GM19239 (cell line): Measurements from ENCODE around the gene RICTOR.
A peak's percentile ranks its signal among the peaks of the same experiment; 100 is the strongest.

Source experiments
- DNase-seq: peaks from one replicate; pipeline ENCODE4 v3.0.0; 2011; ENCODE audit warnings: low spot score; ENCODE audit not compliant: insufficient read length
- FAIRE-seq: peaks from 2 replicates; lab custom pipeline; 2011; peaks lifted over from hg19 to GRCh38; lab: Jason Lieb, UNC

RICTOR gene

DNA sequence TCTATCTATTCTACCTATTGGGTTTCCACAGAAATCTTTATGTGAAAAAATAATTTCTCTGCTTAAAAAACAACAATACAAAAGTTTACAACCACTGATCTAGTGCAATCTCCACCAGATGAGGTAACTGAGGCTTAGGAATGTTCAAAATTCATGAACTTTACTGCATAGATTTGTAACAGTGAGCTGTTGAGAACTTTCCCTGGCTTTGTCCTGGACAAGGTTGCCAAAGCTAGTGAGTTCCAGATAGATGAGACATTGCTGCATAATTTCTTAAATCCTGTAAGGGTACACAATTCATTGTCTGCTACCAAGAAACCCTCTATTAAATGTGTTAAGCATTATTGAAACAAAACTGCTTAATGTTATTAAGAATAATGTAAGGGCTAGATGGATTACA is 125.7 kb downstream of the RICTOR start:
- no peak for DNase-seq
- FAIRE-seq = no peak

DNA sequence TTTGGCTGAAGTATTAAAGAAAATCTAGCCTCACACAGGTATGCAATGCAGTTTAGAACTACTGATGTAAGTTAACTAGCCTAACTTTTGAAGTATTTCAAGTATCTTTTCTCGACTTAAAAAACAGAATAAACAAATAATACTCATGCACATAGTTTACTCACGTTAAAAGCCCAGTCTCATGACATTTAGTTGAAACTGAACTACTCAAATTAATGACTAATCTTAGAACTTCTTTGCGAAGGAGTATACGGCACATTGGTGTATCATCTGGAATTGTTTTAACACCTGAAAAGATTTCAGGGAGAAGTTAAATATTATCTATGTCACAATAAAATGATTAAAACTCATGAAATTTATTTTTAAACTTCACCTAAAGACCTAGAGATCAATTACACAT is 129.9 kb downstream of the RICTOR start:
- DNase-seq (no peak), FAIRE-seq (no peak)

DNA sequence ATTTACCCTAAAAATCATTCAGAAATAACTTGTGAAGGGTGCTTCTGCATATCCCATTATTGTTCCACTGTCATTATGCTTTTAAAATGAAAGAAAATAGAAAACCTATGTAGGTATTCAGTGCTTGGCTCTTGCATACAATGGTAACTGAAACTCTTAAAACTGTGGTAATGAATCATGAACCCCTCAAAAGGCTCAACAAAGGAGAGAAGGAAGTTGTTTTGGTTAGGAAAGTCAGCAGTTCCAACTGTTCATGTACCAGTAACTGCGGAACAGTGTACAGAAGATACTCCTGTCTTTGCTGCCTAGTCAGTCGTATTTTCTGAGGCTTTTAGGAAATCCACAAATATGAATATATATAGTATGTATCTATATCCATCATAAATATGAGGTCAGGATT is 132.3 kb downstream of the RICTOR start:
- DNase-seq (no peak), FAIRE-seq (no peak)

DNA sequence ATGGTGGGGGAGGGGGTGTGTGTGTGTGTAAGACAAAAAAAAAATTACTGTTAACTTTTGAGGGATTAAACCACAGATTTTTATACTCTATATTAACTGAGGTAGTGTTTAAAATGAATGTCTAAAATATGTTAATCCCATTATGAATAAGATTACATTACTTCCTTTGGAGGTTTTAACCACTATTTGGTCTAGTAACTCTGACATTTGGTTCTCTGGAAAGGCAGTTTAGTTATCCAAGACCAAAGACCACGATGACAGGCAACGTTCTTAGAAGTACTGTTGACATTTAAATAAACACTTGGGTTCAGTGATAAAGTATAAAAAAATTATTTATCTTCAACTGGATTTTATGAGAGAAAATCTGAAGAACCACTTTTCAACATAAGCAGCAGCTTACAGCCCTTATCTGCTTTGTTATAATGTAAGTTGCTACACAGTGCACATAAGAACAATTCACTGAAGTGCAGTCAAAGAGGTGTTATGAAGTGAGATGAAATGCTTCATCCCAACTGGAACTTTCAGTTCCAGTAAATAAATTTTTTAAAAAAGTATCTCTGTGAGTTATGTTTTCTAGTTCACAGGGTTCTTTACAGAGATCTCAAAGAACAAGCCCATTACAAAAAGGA is 133.9 kb downstream of the RICTOR start:
- DNase-seq = no peak
- FAIRE-seq = no peak

DNA sequence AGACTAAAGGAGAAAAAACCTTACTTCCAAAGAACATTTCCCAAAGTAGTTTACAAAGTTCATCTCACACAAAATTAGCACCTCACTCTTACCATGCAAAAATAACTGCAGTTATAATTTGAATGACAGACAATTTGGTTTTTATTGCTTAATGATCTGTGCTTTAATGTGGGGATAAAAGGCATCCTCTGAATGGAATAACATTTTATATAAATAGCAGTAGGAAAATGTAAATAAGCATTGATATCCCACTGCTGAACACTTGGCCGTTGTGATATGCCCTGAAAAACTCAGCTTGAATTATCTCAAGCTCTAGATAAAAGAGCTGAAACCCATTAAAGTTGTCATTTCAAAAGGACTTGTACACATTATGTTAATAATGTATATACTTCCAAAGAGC is 135.2 kb downstream of the RICTOR start:
- FAIRE-seq (no peak), DNase-seq (no peak)

DNA sequence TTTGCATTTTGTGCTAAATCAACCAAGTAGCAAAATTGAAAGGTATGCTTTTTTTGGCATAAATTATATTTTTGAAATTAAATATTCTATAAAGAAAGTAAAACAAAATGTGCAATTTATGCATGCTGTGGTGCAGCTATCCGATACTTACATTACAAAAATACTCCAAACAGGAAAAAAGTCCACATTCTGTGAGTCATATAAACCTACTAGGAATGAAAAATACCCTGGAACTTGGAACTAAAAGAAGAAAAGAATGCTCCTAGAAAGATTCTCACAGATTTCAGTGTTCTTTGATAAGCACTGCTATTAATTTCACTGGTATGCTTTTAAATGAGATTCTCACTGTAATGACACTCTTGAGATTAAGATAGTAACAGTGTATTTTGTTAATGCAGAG is 135.8 kb downstream of the RICTOR start:
- FAIRE-seq (no peak), DNase-seq (no peak)

DNA sequence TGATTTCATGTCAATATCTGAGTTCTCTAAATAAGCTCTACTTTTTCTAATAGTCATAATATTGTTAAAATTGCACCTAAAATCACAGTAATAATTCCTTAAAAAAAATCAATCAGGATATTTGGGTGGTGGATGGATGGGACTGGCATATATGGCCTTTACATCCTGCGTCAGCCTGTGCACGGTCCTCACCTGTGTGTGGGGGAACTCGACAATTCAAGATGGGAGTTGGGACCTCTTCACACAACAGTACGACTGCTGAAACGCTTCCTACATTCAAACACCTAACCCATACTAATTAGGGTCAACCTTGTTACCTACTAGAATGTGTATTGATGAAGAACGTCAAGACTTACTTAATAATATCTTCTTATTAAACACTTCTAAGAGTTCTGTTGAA is 137.9 kb downstream of the RICTOR start:
- no peak for FAIRE-seq

DNA sequence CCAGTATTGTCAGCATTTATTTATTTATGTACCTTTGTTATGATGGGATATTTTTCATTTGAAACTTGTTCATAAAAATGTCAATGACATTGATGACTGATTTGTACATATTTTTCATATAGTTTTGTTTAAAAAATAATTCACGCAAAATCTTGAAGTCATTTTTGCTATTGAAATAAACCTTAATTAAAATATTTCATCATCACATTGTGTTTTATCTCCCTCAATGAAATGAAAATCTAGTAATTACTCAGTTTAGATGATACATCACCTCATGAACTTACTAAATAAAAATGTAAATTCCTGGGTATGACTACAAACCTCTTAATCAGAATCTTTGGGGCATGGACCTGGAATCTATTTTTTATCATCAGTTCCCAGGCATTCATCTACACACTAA is 138.8 kb downstream of the RICTOR start:
- no peak for FAIRE-seq
- DNase-seq = no peak

More for the DNA sequence above, 137.9 kb downstream of the RICTOR start:
- no peak for DNase-seq

DNA sequence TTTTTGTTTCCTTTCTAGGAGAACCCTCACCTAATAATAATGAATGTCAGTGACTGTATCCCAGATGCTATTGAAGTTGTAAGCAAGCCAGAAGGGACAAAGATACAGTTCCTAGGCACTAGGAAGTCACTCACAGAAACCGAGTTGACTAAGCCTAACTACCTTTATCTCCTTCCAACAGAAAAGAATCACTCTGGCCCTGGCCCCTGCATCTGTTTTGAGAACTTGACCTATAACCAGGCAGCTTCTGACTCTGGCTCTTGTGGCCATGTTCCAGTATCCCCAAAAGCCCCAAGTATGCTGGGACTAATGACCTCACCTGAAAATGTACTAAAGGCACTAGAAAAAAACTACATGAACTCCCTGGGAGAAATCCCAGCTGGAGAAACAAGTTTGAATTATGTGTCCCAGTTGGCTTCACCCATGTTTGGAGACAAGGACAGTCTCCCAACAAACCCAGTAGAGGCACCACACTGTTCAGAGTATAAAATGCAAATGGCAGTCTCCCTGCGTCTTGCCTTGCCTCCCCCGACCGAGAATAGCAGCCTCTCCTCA is 141.3 kb downstream of the RICTOR start:
- no peak for FAIRE-seq
- DNase-seq = no peak

DNA sequence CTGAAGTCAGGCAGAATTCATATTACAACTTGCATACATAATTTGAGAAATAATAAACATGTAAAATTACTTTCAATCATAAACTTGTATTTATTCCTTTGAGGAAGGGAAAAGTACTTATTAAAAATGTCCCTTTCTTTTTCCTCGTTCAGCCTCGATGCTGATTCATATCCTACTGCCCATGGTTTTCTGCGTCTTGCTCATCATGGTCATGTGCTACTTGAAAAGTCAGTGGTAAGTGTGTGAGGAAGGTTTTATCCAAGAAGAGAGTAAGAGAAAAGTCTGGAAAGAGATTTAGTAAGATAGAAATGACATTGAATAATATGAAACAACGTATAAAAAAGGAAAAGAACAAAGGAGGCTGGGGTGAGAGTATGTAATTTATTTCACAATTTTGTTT is 142.5 kb downstream of the RICTOR start:
- DNase-seq (no peak), FAIRE-seq (no peak)

DNA sequence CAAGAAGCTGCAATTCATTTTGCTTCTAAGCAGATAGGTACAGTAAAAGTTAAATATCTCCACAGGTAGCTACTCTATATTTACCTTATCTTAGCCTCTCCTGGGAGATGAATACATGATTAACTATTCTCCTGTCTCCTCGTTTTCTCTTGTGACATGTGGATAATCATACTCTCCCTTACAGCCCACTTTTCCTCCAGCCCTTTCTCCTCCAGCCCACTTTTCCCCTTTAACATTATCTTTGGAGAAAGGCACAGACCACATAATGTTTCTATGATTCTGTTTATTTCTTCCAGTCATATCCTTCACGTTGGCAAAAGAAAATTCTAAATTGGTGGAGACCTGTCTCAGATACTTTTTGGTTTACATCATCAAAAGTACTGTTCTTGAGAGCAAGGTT is 144.4 kb downstream of the RICTOR start:
- FAIRE-seq = no peak
- DNase-seq = no peak

DNA sequence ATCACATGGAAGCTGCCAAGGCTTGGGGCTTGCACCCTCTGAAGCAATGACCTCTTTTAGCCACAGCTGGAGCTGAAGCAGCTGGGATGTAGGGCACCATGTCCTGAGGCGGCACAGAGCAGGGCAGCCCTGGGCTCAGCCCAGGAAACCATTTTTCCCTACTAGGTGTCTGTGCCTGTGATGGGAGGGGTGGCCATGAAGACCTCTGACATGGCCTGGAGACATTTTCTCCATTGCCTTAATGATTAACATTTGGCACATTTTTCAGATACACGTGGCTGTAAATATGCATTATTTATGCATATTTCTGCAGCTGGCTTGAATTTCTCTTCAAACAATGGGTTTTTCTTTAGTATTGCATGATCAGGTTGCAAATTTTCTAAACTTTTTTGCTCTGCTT is 146.7 kb downstream of the RICTOR start:
- FAIRE-seq = no peak
- no peak for DNase-seq

DNA sequence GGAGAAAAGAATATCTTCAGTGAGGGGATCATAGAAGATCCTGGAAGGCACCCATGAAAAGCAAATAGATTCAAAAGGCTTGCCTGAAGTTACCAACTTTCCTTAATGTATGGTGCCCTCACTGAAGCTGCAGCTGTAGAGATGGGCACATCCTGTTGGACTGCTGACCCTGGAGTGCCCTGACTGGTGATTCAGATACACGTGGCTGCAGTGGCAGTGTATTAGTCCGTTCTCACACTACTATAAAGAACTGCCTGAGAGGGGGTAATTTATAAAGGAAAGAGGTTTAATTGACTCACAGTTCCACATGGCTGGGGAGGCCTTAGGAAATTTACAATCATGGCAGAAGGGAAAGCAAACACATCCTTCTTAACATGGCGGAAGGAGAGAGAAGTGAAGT is 148.1 kb downstream of the RICTOR start:
- no peak for FAIRE-seq
- no peak for DNase-seq

DNA sequence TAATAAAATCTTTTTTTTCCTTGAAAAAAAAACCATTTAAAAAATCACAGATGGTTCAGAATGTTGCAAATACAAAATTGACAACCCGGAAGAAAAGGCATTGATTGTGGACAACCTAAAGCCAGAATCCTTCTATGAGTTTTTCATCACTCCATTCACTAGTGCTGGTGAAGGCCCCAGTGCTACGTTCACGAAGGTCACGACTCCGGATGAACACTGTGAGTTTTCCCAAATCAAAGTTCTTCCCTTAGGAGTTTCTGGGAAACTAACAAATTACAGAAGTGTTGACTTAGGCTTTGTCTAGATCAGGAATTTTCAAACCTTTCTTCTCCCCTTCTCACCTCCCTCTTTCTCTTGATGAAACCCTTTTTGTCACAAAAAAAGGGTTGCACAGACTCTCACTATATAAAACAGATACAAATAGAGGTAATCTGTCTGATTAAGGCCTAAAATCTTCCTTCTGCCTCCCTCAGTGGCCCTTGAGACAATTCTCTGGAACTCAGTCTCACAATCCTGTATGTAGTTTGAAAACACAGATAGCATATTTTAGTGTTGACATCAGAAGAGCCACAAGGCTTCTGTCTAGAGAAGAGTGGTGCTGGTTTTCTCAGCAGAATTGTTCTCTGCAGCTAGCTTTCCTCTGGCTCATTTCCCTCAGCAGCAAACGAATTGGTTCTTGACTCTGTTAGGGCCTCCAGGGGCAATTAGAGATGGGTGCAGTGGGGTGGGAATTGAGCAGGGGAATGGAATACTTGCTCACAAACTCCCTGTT is 148.9 kb downstream of the RICTOR start:
- FAIRE-seq (no peak), DNase-seq (no peak)

DNA sequence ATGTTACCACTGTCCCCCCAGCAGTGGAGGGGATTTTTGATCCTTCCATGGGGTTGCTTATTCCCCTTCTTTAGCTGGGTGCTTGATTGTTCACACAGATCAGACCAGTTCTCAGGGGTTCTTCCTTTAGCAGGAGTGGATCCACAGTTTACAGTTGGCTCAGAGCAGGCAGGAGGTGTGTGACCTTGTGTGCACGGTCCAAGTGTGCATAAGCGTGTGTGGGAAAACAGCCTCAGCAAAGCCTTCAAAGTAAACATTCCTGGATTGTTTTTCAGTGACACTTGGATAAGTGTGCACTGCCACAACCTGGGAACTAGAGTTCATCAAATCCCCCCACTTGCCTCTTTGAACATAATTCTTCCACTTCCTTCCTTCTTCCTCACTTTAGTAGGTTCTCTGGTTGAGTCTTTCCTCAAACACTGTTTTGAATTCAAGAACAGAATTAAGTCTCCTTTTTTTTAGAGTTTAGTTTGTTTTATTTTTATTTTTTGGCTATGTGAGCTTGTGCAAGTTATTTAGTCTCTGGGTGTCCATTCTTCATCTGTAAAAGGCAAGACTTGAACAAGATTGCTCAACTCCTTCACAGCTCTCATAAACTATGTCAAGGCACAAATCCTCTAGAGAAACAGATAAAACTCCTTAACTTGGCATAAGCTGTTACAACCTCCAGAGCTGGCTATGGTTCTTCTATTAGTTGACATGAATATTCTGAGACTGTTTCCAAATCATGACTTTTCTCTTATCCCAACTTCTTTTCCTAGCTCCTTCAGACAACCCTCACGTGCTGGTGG is 150.3 kb downstream of the RICTOR start:
- FAIRE-seq = no peak
- DNase-seq = no peak

DNA sequence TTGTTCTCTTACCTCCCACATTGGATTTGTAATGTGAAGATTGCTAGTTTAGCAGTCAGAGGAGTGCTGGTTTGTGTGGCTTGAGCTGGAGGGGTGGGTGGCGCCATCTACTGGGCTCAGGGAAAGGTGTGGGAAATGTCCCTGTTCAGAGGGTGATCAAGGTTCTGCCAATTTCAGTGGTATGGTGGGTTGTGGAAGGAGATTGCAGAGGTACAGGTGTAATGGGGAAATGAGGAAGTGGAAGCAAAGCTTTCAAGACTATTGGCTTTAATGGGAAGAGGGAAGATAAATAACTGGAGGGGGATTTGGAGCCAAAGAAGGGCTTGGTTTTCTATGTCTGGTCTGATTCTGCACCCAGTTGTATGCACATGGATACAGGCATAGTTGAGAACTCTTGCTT is 152.0 kb downstream of the RICTOR start:
- FAIRE-seq = no peak
- DNase-seq = peak; percentile 35

DNA sequence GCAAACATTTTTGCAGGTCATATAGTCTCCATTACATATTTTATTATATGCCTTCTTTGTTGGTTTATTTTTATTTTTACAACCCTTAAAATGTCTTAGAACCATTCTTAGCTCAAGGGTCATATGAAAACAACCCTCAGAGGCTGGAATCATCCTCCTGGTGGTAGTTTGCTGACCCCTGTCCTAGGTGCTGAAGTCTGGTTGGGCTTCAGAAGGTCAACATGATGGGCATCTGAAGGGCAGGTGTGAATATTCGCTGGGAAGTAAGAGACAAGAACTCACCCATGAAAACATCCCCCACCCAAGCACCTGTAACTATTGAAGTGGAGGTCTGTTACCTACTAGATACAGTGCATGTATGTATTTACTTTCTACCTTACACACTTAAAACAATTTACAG is 153.0 kb downstream of the RICTOR start:
- FAIRE-seq (no peak), DNase-seq (no peak)

DNA sequence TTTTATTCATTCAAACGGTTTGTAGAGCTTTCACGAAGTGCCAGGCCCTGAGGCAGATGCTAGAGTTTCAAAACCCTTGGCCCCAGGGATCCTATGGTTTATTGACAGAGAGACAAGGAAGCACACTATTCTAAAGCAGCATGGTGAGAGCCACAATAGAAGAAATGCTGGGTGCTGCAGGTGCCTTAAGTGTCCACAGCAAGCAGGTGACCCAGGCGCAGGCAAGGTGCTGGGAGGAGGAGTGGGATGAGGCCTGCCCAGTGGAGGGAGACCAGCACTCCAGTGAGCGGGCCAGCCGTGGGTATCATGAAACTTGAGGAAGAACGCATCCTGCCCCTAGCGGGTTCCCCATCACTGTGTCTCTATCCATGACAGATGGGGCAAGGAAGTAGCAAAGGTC is 157.4 kb downstream of the RICTOR start:
- FAIRE-seq (no peak), DNase-seq (no peak)

DNA sequence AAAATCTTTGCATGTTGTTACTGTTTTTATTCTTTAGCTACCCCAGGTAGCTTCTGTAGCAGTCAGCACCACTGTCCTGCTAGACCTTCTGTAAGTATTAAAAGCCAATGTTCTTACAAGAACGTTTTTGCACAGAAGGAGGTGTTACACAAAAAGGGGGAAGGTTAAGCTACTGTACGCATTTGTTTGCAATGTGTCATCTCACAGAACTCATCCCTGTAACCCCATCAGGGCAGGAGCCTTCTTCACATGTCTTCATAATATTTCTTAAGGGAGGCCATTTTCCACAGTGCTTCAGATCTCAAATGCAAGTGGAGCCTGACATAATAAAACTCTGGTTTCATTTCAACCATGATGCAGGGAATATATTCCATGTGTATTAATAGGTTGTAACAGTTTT is 160.5 kb downstream of the RICTOR start:
- DNase-seq (no peak), FAIRE-seq (no peak)

DNA sequence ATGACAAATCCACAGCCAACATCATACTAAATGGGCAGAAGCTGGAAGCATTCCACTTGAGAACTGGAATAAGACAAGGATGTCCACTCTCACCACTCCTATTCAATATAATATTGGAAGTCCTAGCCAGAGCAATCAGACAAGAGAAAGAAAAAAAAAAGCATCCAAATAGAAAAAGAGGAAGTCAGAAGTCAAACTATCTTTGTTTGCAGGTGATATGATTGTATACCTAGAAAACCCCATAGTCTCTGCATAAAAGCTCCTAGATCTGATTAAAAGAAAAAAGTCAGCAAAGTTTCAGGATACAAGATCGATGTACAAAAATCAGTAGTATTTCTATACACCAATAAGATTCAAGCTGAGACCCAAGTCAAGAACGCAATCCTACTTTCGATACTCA is 162.3 kb downstream of the RICTOR start:
- DNase-seq (no peak), FAIRE-seq (no peak)

DNA sequence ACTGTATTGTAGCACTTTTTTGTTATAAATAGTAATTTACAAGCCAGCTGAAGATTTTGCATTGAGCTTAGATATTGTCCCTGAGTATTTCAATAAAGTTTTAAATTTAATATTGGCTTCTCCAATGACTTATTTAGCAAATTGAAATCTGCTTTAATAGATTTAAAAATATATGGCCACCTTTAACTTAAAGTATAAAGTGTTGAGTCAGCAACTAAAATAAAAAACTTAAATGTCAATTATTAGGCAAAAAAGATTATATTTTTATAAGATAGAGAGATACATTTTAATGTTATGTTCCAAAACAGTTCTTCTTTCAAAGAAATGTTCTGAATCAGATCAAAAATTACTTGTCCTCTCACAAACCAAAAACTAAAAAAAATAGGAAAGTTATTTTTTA is 167.7 kb downstream of the RICTOR start:
- DNase-seq = no peak
- no peak for FAIRE-seq
